Gastrocnemius medialis (tissue), 4 donors: Measurements from ENCODE around the gene WNT9B. TPM values are rescaled to one million over a fixed set of nuclear protein-coding genes. Genes with fewer than 3 reads are reported as not detected.

Source experiments
- ATAC-seq, 2 donors: fragments of 150-250 bp; one replicate each; pipeline ENCODE4 v1.9.1; 2016
- DNase-seq, 2 donors: peaks; one replicate each; pipeline ENCODE4 v3.0.0-alpha.2; 2019
- H3K27ac ChIP-seq, 4 donors: fragments of 200-600 bp; sonication (generic); 1 replicate in 1 of 4; 2 replicates in 3 of 4; pipeline ENCODE4 v1.5.1; 2016 to 2018; ENCODE audit warnings: mild to moderate bottlenecking in 2 of 4, moderate library complexity in 1 of 4
- H3K27me3 ChIP-seq, 3 donors: fragments of 200-600 bp; sonication (generic) in 2 of 3; 1 replicate in 1 of 3; 2 replicates in 2 of 3; pipeline versions ENCODE4 v1.5.1 to v1.6.0; 2016 to 2019; ENCODE audit warnings: mild to moderate bottlenecking in 1 of 3, moderate library complexity in 1 of 3
- H3K36me3 ChIP-seq, 2 donors: fragments of 200-600 bp; sonication (generic) in 1 of 2; one replicate each; pipeline ENCODE4 v1.5.1; 2017 to 2018
- H3K4me1 ChIP-seq, 2 donors: fragments of 200-600 bp; sonication (generic) in 1 of 2; one replicate each; pipeline ENCODE4 v1.5.1; 2016 to 2017; ENCODE audit warnings: mild to moderate bottlenecking in 2 of 2
- H3K4me3 ChIP-seq, 4 donors: fragments of 200-600 bp; sonication (generic) in 3 of 4; 1 replicate in 1 of 4; 2 replicates in 3 of 4; pipeline ENCODE4 v1.5.1; 2016 to 2019; ENCODE audit warnings: mild to moderate bottlenecking in 2 of 4
- H3K9me3 ChIP-seq, 3 donors: fragments of 200-600 bp; sonication (generic) in 2 of 3; 1 replicate in 1 of 3; 2 replicates in 2 of 3; pipeline ENCODE4 v1.5.1; 2016 to 2019
- CTCF ChIP-seq, 5 experiments: fragments of 450-650 bp in 3 of 5; fragments of 200-600 bp in 2 of 5; sonication (generic) in 2 of 5; IDR thresholded peaks in 4 of 5; conservative IDR thresholded peaks in 1 of 5; 1 replicate in 4 of 5; 2 replicates in 1 of 5; pipeline ENCODE4 v1.5.1; 2016 to 2019; ENCODE audit warnings: antibody characterized with exemption in 5 of 5, mild to moderate bottlenecking in 3 of 5, moderate library complexity in 3 of 5
- POLR2A ChIP-seq, 2 donors: fragments of 450-650 bp; IDR thresholded peaks; one replicate each; pipeline ENCODE4 v1.6.1; 2017; ENCODE audit warnings: antibody characterized with exemption in 2 of 2, mild to moderate bottlenecking in 2 of 2, moderate library complexity in 2 of 2
- in situ Hi-C, 4 donors: fragments of 200-750 bp; cut with MboI; loops; one replicate each; pipeline versions ENCODE4 v1.15.0 to v1.8.0; 2017; ENCODE audit warnings: low sequenced_read_pairs in 4 of 4
- intact Hi-C: fragments of 100-400 bp; cut with DNase I; formaldehyde crosslinking; loops from one replicate; pipeline ENCODE4 v1.15.1; 2023; ENCODE audit warnings: low total_unique reads
- total RNA-seq, 4 donors: library from RNA; depleted of rRNA; stranded (reverse); fragments of >200 nt; gene quantifications; one replicate each; pipeline versions ENCODE4 v1.1.0 to v1.2.3, GENCODE V29; 2016

WNT9B gene
- total RNA-seq, 4 donors from 2014 or later, result 0.40 TPM; not detected in 3

GRCh38 chr17:46827274-46827673 is 24.1 kb upstream of the WNT9B start:
- Histone ChIP-seq H3K36me3 (no peaks in the 10 kb centered on the region), H3K4me1 (no peaks in the 10 kb centered on the region), H3K27me3 (peaks cover 5 to 11% (median 8%) of the 10 kb centered on the region in 3 donors), H3K27ac (no peak overlapping the region), H3K9me3 (no peaks in the 10 kb centered on the region), H3K4me3 (no peak overlapping the region)
- in situ Hi-C loops (loop anchor here in 2 of 4 donors (25.0 kb wide), 1 partner anchor 185 kb away; no protein-coding TSS in a partner anchor), intact Hi-C loops (no loop called here)
- TF ChIP-seq CTCF (IDR thresholded peaks at IDR 0.05 in 4 of 5, conservative IDR thresholded peaks at IDR 0.05 in 1 of 5), result no peak
- no peak for TF ChIP-seq POLR2A (IDR thresholded peaks at IDR 0.05)
- ATAC-seq (no peak), DNase-seq (no peak)

GRCh38 chr17:46831573-46832330 is 19.6 kb upstream of the WNT9B start:
- intact Hi-C loops, result no loop called here
- H3K4me1 ChIP-seq, result no peaks in the 10 kb centered on the region
- no peaks in the 10 kb centered on the region for H3K9me3 ChIP-seq
- no peak overlapping the region for H3K4me3 ChIP-seq
- no peak for DNase-seq
- no peaks in the 10 kb centered on the region for H3K36me3 ChIP-seq
- peaks cover 0 to 4% (median 0%) of the 10 kb centered on the region in 3 donors for H3K27me3 ChIP-seq
- no peak for ATAC-seq
- in situ Hi-C loops, result loop anchor here in 2 of 4 donors (25.0 kb wide), 1 partner anchor 181 kb away; no protein-coding TSS in a partner anchor
- no peak for TF ChIP-seq POLR2A (IDR thresholded peaks at IDR 0.05)
- TF ChIP-seq CTCF (IDR thresholded peaks at IDR 0.05 in 4 of 5, conservative IDR thresholded peaks at IDR 0.05 in 1 of 5), result no peak
- H3K27ac ChIP-seq, result no peak overlapping the region

GRCh38 chr17:46832331-46832821 is 19.0 kb upstream of the WNT9B start:
- in situ Hi-C loops (loop anchor here in 2 of 4 donors (25.0 kb wide), 1 partner anchor 180 kb away; no protein-coding TSS in a partner anchor), intact Hi-C loops (no loop called here)
- Histone ChIP-seq H3K4me1 (no peaks in the 10 kb centered on the region), H3K36me3 (no peaks in the 10 kb centered on the region), H3K4me3 (no peak overlapping the region), H3K27me3 (peaks cover 0 to 4% (median 0%) of the 10 kb centered on the region in 3 donors), H3K9me3 (no peaks in the 10 kb centered on the region), H3K27ac (no peak overlapping the region)
- no peak for TF ChIP-seq POLR2A (IDR thresholded peaks at IDR 0.05)
- no peak for TF ChIP-seq CTCF (IDR thresholded peaks at IDR 0.05 in 4 of 5, conservative IDR thresholded peaks at IDR 0.05 in 1 of 5)
- DNase-seq, result no peak
- ATAC-seq, result no peak

- intact Hi-C loops (no loop called here), in situ Hi-C loops (loop anchor here in 2 of 4 donors (25.0 kb wide), 1 partner anchor 179 kb away; no protein-coding TSS in a partner anchor)
- Histone ChIP-seq H3K36me3 (no peaks in the 10 kb centered on the region), H3K9me3 (no peaks in the 10 kb centered on the region), H3K4me1 (no peaks in the 10 kb centered on the region), H3K27ac (no peak overlapping the region), H3K27me3 (peaks cover 0 to 4% (median 0%) of the 10 kb centered on the region in 3 donors), H3K4me3 (no peak overlapping the region)
- DNase-seq (no peak), ATAC-seq (no peak)
- TF ChIP-seq CTCF (IDR thresholded peaks at IDR 0.05 in 4 of 5, conservative IDR thresholded peaks at IDR 0.05 in 1 of 5), result no peak
- TF ChIP-seq POLR2A (IDR thresholded peaks at IDR 0.05), result no peak
Measured at GRCh38 chr17:46832945-46833839, 18.2 kb upstream of the WNT9B start.
